H1 (cell line): ENCODE data around the gene MED13. TPM values are rescaled to one million over a fixed set of nuclear protein-coding genes. Genes with fewer than 3 reads are reported as not detected.
A peak's percentile ranks its signal among the peaks of the same experiment; 100 is the strongest.

ENCODE experiments used
- CTCF ChIA-PET: fragments of 300-600 bp; sonication (Branson Sonifier 250); formaldehyde crosslinking; loops from one replicate; lab custom pipeline; 2021; ENCODE audit not compliant: partially characterized antibody; lab: Charles Lee
- POLR2A ChIA-PET: fragments of 300-600 bp; sonication (Branson Sonifier 250); formaldehyde crosslinking; loops from one replicate; lab custom pipeline; 2021; ENCODE audit warnings: inconsistent platforms; ENCODE audit not compliant: partially characterized antibody; lab: Charles Lee
- DNase-seq, 2 experiments: peaks; one replicate each; pipeline versions ENCODE4 v3.0.0 to v3.0.0-alpha.2; 2010 to 2022; ENCODE audit warnings: low spot score in 2 of 2, low read depth in 1 of 2, mixed read lengths in 1 of 2
- FAIRE-seq: peaks from 2 replicates; lab custom pipeline; 2011; peaks lifted over from hg19 to GRCh38; lab: Jason Lieb, UNC
- H2AFZ ChIP-seq: 2 replicates; pipeline ENCODE4 v1.8.1; 2012; ENCODE audit warnings: low read length, inconsistent platforms
- H2AK5ac ChIP-seq: 2 replicates; pipeline ENCODE4 v1.6.1; 2013; ENCODE audit warnings: low read depth, low read length
- H2BK120ac ChIP-seq: replicated peaks from 2 replicates; pipeline ENCODE3; 2013; ENCODE audit warnings: low read depth, low read length, inconsistent platforms
- H2BK12ac ChIP-seq: 2 replicates; pipeline ENCODE4 v1.6.1; 2013; ENCODE audit warnings: low read depth, low read length
- H2BK15ac ChIP-seq: 2 replicates; pipeline ENCODE4 v1.6.1; 2013; ENCODE audit warnings: low read length
- H2BK20ac ChIP-seq: 2 replicates; pipeline ENCODE4 v1.6.1; 2013; ENCODE audit warnings: low read length
- H2BK5ac ChIP-seq: 2 replicates; pipeline ENCODE4 v1.6.1; 2013; ENCODE audit warnings: low read depth, low read length
- H3K14ac ChIP-seq: 2 replicates; pipeline ENCODE4 v1.6.1; 2013; ENCODE audit warnings: inconsistent platforms; ENCODE audit not compliant: insufficient read length
- H3K18ac ChIP-seq: 2 replicates; pipeline ENCODE4 v1.6.1; 2013; ENCODE audit warnings: low read length; ENCODE audit errors: extremely low read depth
- H3K23ac ChIP-seq: 2 replicates; pipeline ENCODE4 v1.6.1; 2013; ENCODE audit warnings: inconsistent platforms; ENCODE audit not compliant: insufficient read length
- H3K23me2 ChIP-seq: 2 replicates; pipeline ENCODE4 v1.6.1; 2013; ENCODE audit warnings: low read depth, low read length
- H3K27ac ChIP-seq: 2 replicates; pipeline ENCODE4 v1.6.1; 2011; ENCODE audit warnings: low read depth, low read length, inconsistent platforms
- H3K27me3 ChIP-seq, 4 experiments: replicated peaks in 1 of 4; 1 replicate in 1 of 4; 2 replicates in 3 of 4; pipeline versions ENCODE4 v1.6.1 to v1.8.1; 2011 to 2013; ENCODE audit warnings: low read length in 3 of 4, mild to moderate bottlenecking in 3 of 4, inconsistent platforms in 2 of 4, mixed read lengths in 2 of 4, moderate library complexity in 1 of 4; ENCODE audit not compliant: control insufficient read depth in 3 of 4, insufficient read depth in 3 of 4; ENCODE audit errors: extremely low read depth in 1 of 4
- H3K36me3 ChIP-seq, 4 experiments: 2 replicates each; pipeline versions ENCODE4 v1.6.1 to v1.8.1; 2011 to 2013; ENCODE audit warnings: mild to moderate bottlenecking in 4 of 4, low read length in 3 of 4, moderate library complexity in 2 of 4, control low read depth in 1 of 4, inconsistent platforms in 1 of 4; ENCODE audit not compliant: insufficient read depth in 4 of 4, control insufficient read depth in 2 of 4
- H3K4ac ChIP-seq: replicated peaks from 2 replicates; pipeline ENCODE3; 2013; ENCODE audit warnings: low read length, low read depth, mixed read lengths, inconsistent platforms; ENCODE audit not compliant: insufficient read length
- H3K4me1 ChIP-seq, 4 experiments: replicated peaks in 1 of 4; 1 replicate in 1 of 4; 2 replicates in 3 of 4; pipeline versions ENCODE4 v1.6.1 to v1.8.1; 2011 to 2013; ENCODE audit warnings: low read length in 3 of 4, inconsistent platforms in 2 of 4, mixed read lengths in 1 of 4; ENCODE audit not compliant: insufficient read depth in 4 of 4, control insufficient read depth in 3 of 4
- H3K4me2 ChIP-seq, 2 experiments: 2 replicates each; pipeline versions ENCODE4 v1.6.1 to v1.8.1; 2011 to 2013; ENCODE audit warnings: low read depth in 2 of 2, low read length in 2 of 2, control low read depth in 1 of 2, inconsistent platforms in 1 of 2, mild to moderate bottlenecking in 1 of 2; ENCODE audit not compliant: insufficient read depth in 1 of 2
- H3K4me3 ChIP-seq, 4 experiments: fragments of 200-600, 300-600 bp in 1 of 4; sonication (generic), shearing (Covaris generic), sonication (Bioruptor Twin) in 1 of 4; 2 replicates each; pipeline versions ENCODE4 v1.5.1 to v1.8.1; 2011 to 2016; ENCODE audit warnings: low read length in 4 of 4, low read depth in 3 of 4, control low read depth in 2 of 4, inconsistent platforms in 2 of 4, mild to moderate bottlenecking in 2 of 4, mixed read lengths in 1 of 4, moderate library complexity in 1 of 4; ENCODE audit not compliant: insufficient read depth in 2 of 4; ENCODE audit errors: extremely low read depth in 1 of 4
- H3K56ac ChIP-seq: replicated peaks from 2 replicates; pipeline ENCODE3; 2013; ENCODE audit warnings: low read depth, mild to moderate bottlenecking, mixed read lengths, low read length, inconsistent platforms; ENCODE audit not compliant: insufficient read length
- H3K79me1 ChIP-seq: 2 replicates; pipeline ENCODE4 v1.6.1; 2013; ENCODE audit warnings: low read depth, low read length, control low read depth
- H3K79me2 ChIP-seq, 2 experiments: 2 replicates each; pipeline versions ENCODE4 v1.6.1 to v1.8.1; 2012 to 2013; ENCODE audit warnings: low read length in 2 of 2, mild to moderate bottlenecking in 2 of 2, inconsistent platforms in 1 of 2; ENCODE audit not compliant: insufficient read depth in 2 of 2, control insufficient read depth in 1 of 2
- H3K9ac ChIP-seq, 4 experiments: replicated peaks in 1 of 4; 1 replicate in 1 of 4; 2 replicates in 3 of 4; pipeline versions ENCODE4 v1.6.1 to v1.8.1; 2011 to 2013; ENCODE audit warnings: low read depth in 3 of 4, low read length in 3 of 4, control low read depth in 2 of 4, mild to moderate bottlenecking in 2 of 4, moderate library complexity in 2 of 4, inconsistent platforms in 1 of 4; ENCODE audit errors: extremely low read depth in 1 of 4
- H3K9me3 ChIP-seq, 2 experiments: 2 replicates each; pipeline versions ENCODE4 v1.6.1 to v1.8.1; 2012 to 2013; ENCODE audit warnings: mild to moderate bottlenecking in 2 of 2, moderate library complexity in 2 of 2, control low read depth in 1 of 2, inconsistent platforms in 1 of 2, low read depth in 1 of 2, low read length in 1 of 2, mixed read lengths in 1 of 2; ENCODE audit not compliant: insufficient read depth in 2 of 2
- H4K20me1 ChIP-seq, 2 experiments: replicated peaks in 1 of 2; 2 replicates each; pipeline versions ENCODE3 to v1.8.1; 2011 to 2013; ENCODE audit warnings: inconsistent platforms in 2 of 2, low read length in 2 of 2, mild to moderate bottlenecking in 1 of 2; ENCODE audit not compliant: insufficient read depth in 2 of 2, control insufficient read depth in 1 of 2
- H4K5ac ChIP-seq: 2 replicates; pipeline ENCODE4 v1.6.1; 2013; ENCODE audit warnings: low read length, low read depth, mixed read lengths, inconsistent platforms; ENCODE audit not compliant: insufficient read length
- H4K8ac ChIP-seq: 2 replicates; pipeline ENCODE4 v1.8.0; 2013; ENCODE audit warnings: mild to moderate bottlenecking, moderate library complexity, low read length, inconsistent platforms; ENCODE audit not compliant: insufficient read depth; ENCODE audit errors: extremely low read depth
- H4K91ac ChIP-seq: replicated peaks from 2 replicates; pipeline ENCODE3; 2013; ENCODE audit warnings: low read length, mixed read lengths, inconsistent platforms; ENCODE audit not compliant: insufficient read length
- BCL11A ChIP-seq, 2 experiments: IDR thresholded peaks; one replicate each; pipeline ENCODE4 v1.6.1; 2011; ENCODE audit warnings: low read depth in 2 of 2, low read length in 2 of 2, mild to moderate bottlenecking in 2 of 2
- BRCA1 ChIP-seq: IDR thresholded peaks from 2 replicates; pipeline ENCODE4 v1.6.1; 2012; ENCODE audit warnings: low read depth, low read length, improper control_type of control experiment
- CTBP2 ChIP-seq: IDR thresholded peaks from 2 replicates; pipeline ENCODE4 v1.7.0; 2011; ENCODE audit warnings: borderline replicate concordance, mild to moderate bottlenecking, moderate library complexity, mixed read lengths, low read length; ENCODE audit not compliant: insufficient read depth, insufficient read length
- HDAC2 ChIP-seq, 2 experiments: fragments of 300-600 bp in 1 of 2; sonication (generic) in 1 of 2; IDR thresholded peaks; 2 replicates each; pipeline ENCODE4 v1.6.1; 2011 to 2012; ENCODE audit warnings: low read depth in 2 of 2, low read length in 2 of 2, mild to moderate bottlenecking in 2 of 2, moderate library complexity in 2 of 2, borderline replicate concordance in 1 of 2, inconsistent platforms in 1 of 2
- JUND ChIP-seq: IDR thresholded peaks from 2 replicates; pipeline ENCODE4 v1.6.1; 2011; ENCODE audit warnings: mild to moderate bottlenecking, improper control_type of control experiment, low read length
- POLR2AphosphoS5 ChIP-seq: IDR thresholded peaks from 2 replicates; pipeline ENCODE4 v1.6.1; 2011; ENCODE audit warnings: low read depth, low read length
- RAD21 ChIP-seq, 2 experiments: IDR thresholded peaks in 1 of 2; conservative IDR thresholded peaks in 1 of 2; 2 replicates each; pipeline ENCODE4 v1.6.1; 2011; ENCODE audit warnings: low read depth in 2 of 2, low read length in 2 of 2, improper control_type of control experiment in 1 of 2, inconsistent platforms in 1 of 2, mild to moderate bottlenecking in 1 of 2, moderate library complexity in 1 of 2
- TAF1 ChIP-seq: IDR thresholded peaks from 2 replicates; pipeline ENCODE4 v1.6.1; 2011; ENCODE audit warnings: mild to moderate bottlenecking, low read depth, low read length
- WGBS, 2 experiments: shearing (Covaris generic) in 1 of 2; methylation state at CpG; one replicate each; pipeline versions ENCODE4 v1.1.6 to v1.1.7; 2013 to 2015; ENCODE audit warnings: low lambda C conversion rate in 2 of 2, mixed read lengths in 2 of 2, inconsistent platforms in 1 of 2, low coverage in 1 of 2, missing lambda C conversion rate in 1 of 2; ENCODE audit not compliant: insufficient replicate concordance in 2 of 2, insufficient coverage in 1 of 2, insufficient read length in 1 of 2; ENCODE audit errors: extremely low coverage in 1 of 2, missing lambda C conversion rate in 1 of 2; 5-methylcytosine and 5-hydroxymethylcytosine counted together
- polyA plus RNA-seq, 7 experiments: library from polyadenylated mRNA; depleted of rRNA in 3 of 7; stranded (reverse) in 5 of 7; unstranded in 2 of 7; fragments of >200 nt in 5 of 7; fragments of 200-250 nt in 2 of 7; gene quantifications; 1 replicate in 5 of 7; 2 replicates in 1 of 7; 4 replicates in 1 of 7; pipeline versions ENCODE4 v1.2.1 to v1.2.3, GENCODE V29; 2011 to 2013; ENCODE audit warnings: missing spikeins in 2 of 7, mixed read lengths in 2 of 7
- total RNA-seq: library from RNA; stranded (reverse); fragmentation: NEBNext Ultra II Directional; extraction: Animal tissue kit (Norgen Biotek cat#: 25700); gene quantifications from 2 replicates; pipeline ENCODE4 v1.2.1, GENCODE V29; 2021
- TF ChIP-seq, protein P1 (sequence below): IDR thresholded peaks from 2 replicates; pipeline ENCODE4 v1.6.1; 2011; ENCODE audit warnings: low read depth, mild to moderate bottlenecking, low read length; ENCODE audit not compliant: insufficient read depth

Gene MED13
- total and polyA plus RNA-seq, 2 of the 8 experiments (the other 6 are each of a cell fraction or from before 2014, with no cell fraction given) = 11.3 to 44.8 TPM

GRCh38 chr17:61928101-61928436 is 137.0 kb downstream of the MED13 start:
- H3K4me3 ChIP-seq = peak overlapping the region; percentile 80 to 98 (median 96); a peak in 7 of 8 replicates
- DNase-seq (no peak), FAIRE-seq (no peak)
- H3K27ac ChIP-seq = no peak overlapping the region
- H2BK15ac ChIP-seq = no peak overlapping the region
- H4K5ac ChIP-seq = no peak overlapping the region
- H2BK12ac ChIP-seq = no peak overlapping the region
- peak overlapping the region in 1 of 4 experiments; percentile 45; a peak in 2 of 7 replicates for H3K9ac ChIP-seq
- H3K9me3 ChIP-seq = no peaks in the 10 kb centered on the region
- H3K79me1 ChIP-seq = no peaks in the 10 kb centered on the region
- peak overlapping the region; percentile 75; the same call in 1 of the 2 replicates for H3K18ac ChIP-seq
- no peaks in the 10 kb centered on the region for H3K27me3 ChIP-seq
- H3K4me1 ChIP-seq = peaks cover 0 to 7% (median under 1%) of the 10 kb centered on the region in 4 experiments; a peak in 3 of 7 replicates
- H2AFZ ChIP-seq = peak overlapping the region; percentile 93; the same call in 1 of the 2 replicates
- H3K4me2 ChIP-seq = peak overlapping the region; percentile 95 to 98
- WGBS, 2 experiments = 43% methylated on average over 4 of the region's 4 CpGs; no CpG with 5 or more reads in 1 of the 2 experiments
- no peak overlapping the region for H2BK20ac ChIP-seq
- peaks cover 5% of the 10 kb centered on the region; the same call in 1 of the 2 replicates for H3K23me2 ChIP-seq
- peaks cover 0 to 13% (median 8%) of the 10 kb centered on the region in 4 experiments; a peak in 4 of 8 replicates for H3K36me3 ChIP-seq
- CTCF ChIA-PET = no interaction called here
- H2BK5ac ChIP-seq = peak overlapping the region; percentile 94; the same call in 1 of the 2 replicates
- no peak overlapping the region for H4K91ac ChIP-seq
- H3K56ac ChIP-seq = no peak overlapping the region
- no peak overlapping the region for H3K4ac ChIP-seq
- POLR2A ChIA-PET = interaction anchor here (0.6 kb wide), 1 partner anchor 9 kb away, joined by 3 read pairs; no protein-coding TSS in a partner anchor
- H3K79me2 ChIP-seq = peaks cover 0 to 13% of the 10 kb centered on the region in 2 experiments; a peak in 1 of 4 replicates
- H2AK5ac ChIP-seq = no peak overlapping the region
- no peak overlapping the region for H3K14ac ChIP-seq
- TF ChIP-seq HDAC2 (IDR thresholded peaks at IDR 0.05; ENCODE audit: borderline replicate concordance in 1 of 2, low read depth in 2 of 2, low read length in 2 of 2) (no peak), BCL11A (IDR thresholded peaks at IDR 0.05; ENCODE audit: low read depth in 2 of 2, low read length in 2 of 2) (no peak), RAD21 (IDR thresholded peaks at IDR 0.05 in 1 of 2, conservative IDR thresholded peaks at IDR 0.05 in 1 of 2; ENCODE audit: low read depth in 2 of 2, low read length in 2 of 2) (no peak), TAF1 (no peak), BRCA1 (no peak), CTBP2 (no peak), JUND (no peak), POLR2AphosphoS5 (no peak)
- TF ChIP-seq, protein P1, sequence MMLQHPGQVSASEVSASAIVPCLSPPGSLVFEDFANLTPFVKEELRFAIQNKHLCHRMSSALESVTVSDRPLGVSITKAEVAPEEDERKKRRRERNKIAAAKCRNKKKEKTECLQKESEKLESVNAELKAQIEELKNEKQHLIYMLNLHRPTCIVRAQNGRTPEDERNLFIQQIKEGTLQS = no peak
- H4K20me1 ChIP-seq = peaks cover 0 to 2% of the 10 kb centered on the region in 2 experiments
- H2BK120ac ChIP-seq = no peak overlapping the region
- no peak overlapping the region for H3K23ac ChIP-seq
- no peak overlapping the region for H4K8ac ChIP-seq
